Esophagus (tissue), 2 donors: Measurements from ENCODE around the gene FOXA3. TPM values are rescaled to one million over a fixed set of nuclear protein-coding genes. Genes with fewer than 3 reads are reported as not detected.
A peak's percentile ranks its signal among the peaks of the same experiment; 100 is the strongest.

Source experiments
- H3K27ac ChIP-seq, 2 donors: one replicate each; pipeline ENCODE4 v1.5.1; 2013; ENCODE audit warnings: low read depth in 2 of 2, mild to moderate bottlenecking in 2 of 2, inconsistent platforms in 1 of 2, low read length in 1 of 2, moderate library complexity in 1 of 2
- H3K27me3 ChIP-seq, 2 donors: one replicate each; pipeline ENCODE4 v1.6.1; 2013; ENCODE audit warnings: low read length in 2 of 2, control low read depth in 1 of 2, mild to moderate bottlenecking in 1 of 2; ENCODE audit not compliant: insufficient read depth in 2 of 2, control insufficient read depth in 1 of 2
- H3K36me3 ChIP-seq, 2 donors: one replicate each; pipeline ENCODE4 v1.6.1; 2013; ENCODE audit warnings: low read length in 1 of 2; ENCODE audit not compliant: control insufficient read depth in 2 of 2, insufficient read depth in 2 of 2
- H3K4me1 ChIP-seq, 2 donors: one replicate each; pipeline ENCODE4 v1.6.1; 2013; ENCODE audit warnings: low read length in 1 of 2; ENCODE audit not compliant: control insufficient read depth in 2 of 2, insufficient read depth in 2 of 2
- H3K4me3 ChIP-seq, 2 donors: one replicate each; pipeline ENCODE4 v1.5.1; 2013; ENCODE audit warnings: low read length in 2 of 2, mild to moderate bottlenecking in 2 of 2, low read depth in 1 of 2, moderate library complexity in 1 of 2
- H3K9me3 ChIP-seq, 2 donors: one replicate each; pipeline ENCODE4 v1.6.1; 2013; ENCODE audit warnings: mild to moderate bottlenecking in 2 of 2, low read depth in 1 of 2, low read length in 1 of 2, moderate library complexity in 1 of 2; ENCODE audit not compliant: control insufficient read depth in 2 of 2, insufficient read depth in 1 of 2
- WGBS, 2 donors: extraction: QIAGEN DNeasy Blood & Tissue Kit; methylation state at CpG; one replicate each; pipeline ENCODE4 v1.1.7; 2013; 5-methylcytosine and 5-hydroxymethylcytosine counted together
- polyA plus RNA-seq, 2 donors: library from polyadenylated mRNA; stranded (reverse); fragments of 200-250 nt; gene quantifications; one replicate each; pipeline ENCODE4 v1.2.3, GENCODE V29; 2013
- donor health status: healthy with polysubstance abuse.
- donor health status: Bipolar disorder and iron deficiency.

FOXA3 gene
- under 1 TPM; 0.02 to 0.10 TPM for polyA plus RNA-seq

- Histone ChIP-seq H3K27me3 (peaks cover 0 to 3% of the 10 kb centered on the region in 2 donors), H3K9me3 (no peaks in the 10 kb centered on the region), H3K4me1 (peaks cover 0 to 3% of the 10 kb centered on the region in 2 donors), H3K27ac (peak within 1 kb of the TSS in 1 of 2 donors; percentile 5), H3K4me3 (peak within 1 kb of the TSS; percentile 29 to 95), H3K36me3 (no peaks in the 10 kb centered on the region)
- WGBS, 2 donors: 3 to 4% methylated on average over 63 to 71 of the region's 71 CpGs
These were observed at the start of gene FOXA3 for GRCh38 chr19:45863840-45864628. TSS of gene FOXA3 (plus strand) at chr19:45864326. CDS start at chr19:45864457, 131 bp downstream.

GRCh38 chr19:45814851-45815480 is 49.2 kb upstream of the FOXA3 start, which contains the start of gene RSPH6A:
TSS of gene RSPH6A (minus strand) at chr19:45815308. CDS start at chr19:45815176, 132 bp downstream.
- WGBS, 2 donors: 49 to 55% methylated on average over 39 to 40 of the region's 40 CpGs
- no peaks in the 10 kb centered on the region for H3K36me3 ChIP-seq
- peaks cover 0 to 8% of the 10 kb centered on the region in 2 donors for H3K4me1 ChIP-seq
- no peak within 1 kb of the TSS for H3K27ac ChIP-seq
- no peaks in the 10 kb centered on the region for H3K27me3 ChIP-seq
- no peaks in the 10 kb centered on the region for H3K9me3 ChIP-seq
- H3K4me3 ChIP-seq: no peak within 1 kb of the TSS

- Histone ChIP-seq H3K4me3 (no peak overlapping the region), H3K4me1 (peaks cover 0 to 4% of the 10 kb centered on the region in 2 donors), H3K36me3 (peaks cover 2% of the 10 kb centered on the region in 2 donors), H3K27ac (no peak overlapping the region), H3K27me3 (no peaks in the 10 kb centered on the region), H3K9me3 (no peaks in the 10 kb centered on the region)
- 37 to 49% methylated on average over 42 to 44 of the region's 44 CpGs for WGBS, 2 donors
These were observed 48.5 kb upstream of the FOXA3 start for GRCh38 chr19:45815481-45816216.

- Histone ChIP-seq H3K9me3 (no peaks in the 10 kb centered on the region), H3K36me3 (peaks cover 4 to 5% of the 10 kb centered on the region in 2 donors), H3K4me1 (peaks cover 0 to 3% of the 10 kb centered on the region in 2 donors), H3K27me3 (no peaks in the 10 kb centered on the region), H3K27ac (no peak overlapping the region), H3K4me3 (no peak overlapping the region)
- WGBS, 2 donors: 74 to 75% methylated on average over 15 to 18 of the region's 18 CpGs
These were observed 47.7 kb upstream of the FOXA3 start for GRCh38 chr19:45816236-45817009.

GRCh38 chr19:45817010-45817724 is 47.0 kb upstream of the FOXA3 start:
- peaks cover 0 to 3% of the 10 kb centered on the region in 2 donors for H3K4me1 ChIP-seq
- no peaks in the 10 kb centered on the region for H3K9me3 ChIP-seq
- no peak overlapping the region for H3K4me3 ChIP-seq
- no peak overlapping the region for H3K27ac ChIP-seq
- 16 to 20% methylated on average over 24 of the region's 24 CpGs for WGBS, 2 donors
- H3K27me3 ChIP-seq: no peaks in the 10 kb centered on the region
- peaks cover 5 to 7% of the 10 kb centered on the region in 2 donors for H3K36me3 ChIP-seq

GRCh38 chr19:45817725-45818301 is 46.3 kb upstream of the FOXA3 start:
- Histone ChIP-seq H3K9me3 (no peaks in the 10 kb centered on the region), H3K4me1 (peaks cover 0 to 3% of the 10 kb centered on the region in 2 donors), H3K27ac (no peak overlapping the region), H3K4me3 (no peak overlapping the region), H3K27me3 (no peaks in the 10 kb centered on the region), H3K36me3 (peaks cover 5 to 13% of the 10 kb centered on the region in 2 donors)
- WGBS, 2 donors: 65 to 80% methylated on average over 19 of the region's 19 CpGs

- H3K27ac ChIP-seq: no peak overlapping the region
- no peaks in the 10 kb centered on the region for H3K4me1 ChIP-seq
- no peaks in the 10 kb centered on the region for H3K9me3 ChIP-seq
- H3K4me3 ChIP-seq: no peak overlapping the region
- WGBS, 2 donors: 81 to 84% methylated on average over 6 of the region's 6 CpGs
- peaks cover 5 to 23% of the 10 kb centered on the region in 2 donors for H3K36me3 ChIP-seq
- no peaks in the 10 kb centered on the region for H3K27me3 ChIP-seq
These were observed 44.4 kb upstream of the FOXA3 start for GRCh38 chr19:45819769-45820168.

GRCh38 chr19:45820413-45821102 is 43.6 kb upstream of the FOXA3 start:
- Histone ChIP-seq H3K36me3 (peaks cover 5 to 31% of the 10 kb centered on the region in 2 donors), H3K27me3 (no peaks in the 10 kb centered on the region), H3K9me3 (no peaks in the 10 kb centered on the region), H3K4me3 (no peak overlapping the region), H3K27ac (no peak overlapping the region), H3K4me1 (no peaks in the 10 kb centered on the region)
- 66 to 71% methylated on average over 19 to 20 of the region's 20 CpGs for whole genome bisulfite sequencing, 2 donors
